Skeletal muscle tissue (tissue), 4 donors: ENCODE data around the gene STAG1. TPM values are rescaled to one million over a fixed set of nuclear protein-coding genes. Genes with fewer than 3 reads are reported as not detected.
"Not testable (repeated sequence)": the region's sequence is repeated elsewhere in the genome, so short reads cannot be mapped to it uniquely, and the experiment has no call there.

Source experiments
- H3K27ac ChIP-seq: one replicate; pipeline ENCODE4 v1.7.0; 2013; ENCODE audit warnings: mild to moderate bottlenecking, low read depth, low read length, inconsistent platforms
- H3K27me3 ChIP-seq, 3 donors: one replicate each; pipeline ENCODE4 v1.7.0; 2013; ENCODE audit warnings: low read length in 3 of 3; ENCODE audit not compliant: control insufficient read depth in 3 of 3, insufficient read depth in 3 of 3
- H3K36me3 ChIP-seq, 3 donors: one replicate each; pipeline ENCODE4 v1.7.0; 2013; ENCODE audit warnings: low read length in 3 of 3; ENCODE audit not compliant: control insufficient read depth in 3 of 3, insufficient read depth in 3 of 3
- H3K4me1 ChIP-seq, 3 donors: one replicate each; pipeline ENCODE4 v1.7.0; 2013; ENCODE audit warnings: low read length in 3 of 3, mild to moderate bottlenecking in 3 of 3; ENCODE audit not compliant: control insufficient read depth in 3 of 3, insufficient read depth in 3 of 3
- H3K4me3 ChIP-seq, 3 donors: one replicate each; pipeline ENCODE4 v1.7.0; 2013; ENCODE audit warnings: low read length in 3 of 3
- H3K9ac ChIP-seq, 3 donors: one replicate each; pipeline ENCODE4 v1.7.0; 2013; ENCODE audit warnings: low read length in 3 of 3, mild to moderate bottlenecking in 3 of 3, moderate library complexity in 2 of 3, low read depth in 1 of 3
- H3K9me3 ChIP-seq, 3 donors: one replicate each; pipeline ENCODE4 v1.7.0; 2013; ENCODE audit warnings: low read length in 3 of 3; ENCODE audit not compliant: control insufficient read depth in 3 of 3
- total RNA-seq: library from RNA; depleted of rRNA; stranded (reverse); fragments of >200 nt; gene quantifications from one replicate; pipeline ENCODE4 v1.2.3, GENCODE V29; 2014
- donor health status: Osteomylitis.

STAG1 gene
- total RNA-seq, 1 donor from 2014 or later: 68.4 TPM

- not testable (repeated sequence) for H3K27ac ChIP-seq, H3K36me3 ChIP-seq, H3K4me1 ChIP-seq, H3K4me3 ChIP-seq, H3K27me3 ChIP-seq, H3K9me3 ChIP-seq, H3K9ac ChIP-seq
Measured at GRCh38 chr3:136711888-136712287, 40.3 kb downstream of the STAG1 start.

- H3K9me3 ChIP-seq: no peaks in the 10 kb centered on the region
- H3K36me3 ChIP-seq: peaks cover 0 to 2% (median 0%) of the 10 kb centered on the region in 3 donors
- H3K9ac ChIP-seq: no peak overlapping the region
- no peak overlapping the region for H3K4me3 ChIP-seq
- no peak overlapping the region for H3K27ac ChIP-seq
- peaks cover 0 to 2% (median 0%) of the 10 kb centered on the region in 3 donors for H3K4me1 ChIP-seq
- H3K27me3 ChIP-seq: no peaks in the 10 kb centered on the region
Measured at GRCh38 chr3:136711277-136711676, 40.9 kb downstream of the STAG1 start.

GRCh38 chr3:136709775-136710174, 42.4 kb downstream of the STAG1 start:
- not testable (repeated sequence) for H3K36me3 ChIP-seq, H3K4me1 ChIP-seq, H3K27ac ChIP-seq, H3K27me3 ChIP-seq, H3K9ac ChIP-seq, H3K4me3 ChIP-seq, H3K9me3 ChIP-seq

GRCh38 chr3:136708333-136708985, 43.7 kb downstream of the STAG1 start:
- H3K27ac ChIP-seq: no peak overlapping the region

GRCh38 chr3:136703429-136703828, 48.7 kb downstream of the STAG1 start:
- no peak overlapping the region for H3K4me3 ChIP-seq
- H3K27me3 ChIP-seq: no peaks in the 10 kb centered on the region
- H3K4me1 ChIP-seq: peaks cover 0 to 2% (median 0%) of the 10 kb centered on the region in 3 donors
- no peak overlapping the region for H3K27ac ChIP-seq
- no peaks in the 10 kb centered on the region for H3K36me3 ChIP-seq
- no peaks in the 10 kb centered on the region for H3K9me3 ChIP-seq
- H3K9ac ChIP-seq: no peak overlapping the region

More at GRCh38 chr3:136708333-136708985, 43.7 kb downstream of the STAG1 start:
- peaks cover 0 to 2% (median 0%) of the 10 kb centered on the region in 3 donors for H3K4me1 ChIP-seq
- H3K9ac ChIP-seq: no peak overlapping the region
- no peaks in the 10 kb centered on the region for H3K9me3 ChIP-seq
- no peak overlapping the region for H3K4me3 ChIP-seq
- peaks cover 0 to 2% (median 0%) of the 10 kb centered on the region in 3 donors for H3K36me3 ChIP-seq
- H3K27me3 ChIP-seq: no peaks in the 10 kb centered on the region

GRCh38 chr3:136699271-136699828, 52.8 kb downstream of the STAG1 start:
- Histone ChIP-seq H3K4me1 (no peaks in the 10 kb centered on the region), H3K9me3 (peaks cover 0 to 3% (median 0%) of the 10 kb centered on the region in 3 donors), H3K27ac (no peak overlapping the region), H3K27me3 (no peaks in the 10 kb centered on the region), H3K9ac (no peak overlapping the region), H3K4me3 (no peak overlapping the region), H3K36me3 (no peaks in the 10 kb centered on the region)

GRCh38 chr3:136698361-136698760, 53.8 kb downstream of the STAG1 start:
- H3K4me1 ChIP-seq: no peaks in the 10 kb centered on the region
- H3K27ac ChIP-seq: no peak overlapping the region

GRCh38 chr3:136696797-136697196, 55.4 kb downstream of the STAG1 start:
- Histone ChIP-seq H3K9me3 (peaks cover 0 to 3% (median 0%) of the 10 kb centered on the region in 3 donors), H3K36me3 (no peaks in the 10 kb centered on the region), H3K27ac (no peak overlapping the region), H3K9ac (no peak overlapping the region), H3K4me1 (no peaks in the 10 kb centered on the region), H3K27me3 (no peaks in the 10 kb centered on the region), H3K4me3 (no peak overlapping the region)

More at GRCh38 chr3:136698361-136698760, 53.8 kb downstream of the STAG1 start:
- Histone ChIP-seq H3K9me3 (peaks cover 0 to 3% (median 0%) of the 10 kb centered on the region in 3 donors), H3K27me3 (no peaks in the 10 kb centered on the region), H3K4me3 (no peak overlapping the region), H3K9ac (no peak overlapping the region), H3K36me3 (no peaks in the 10 kb centered on the region)

- no peak overlapping the region for H3K9ac ChIP-seq
- no peaks in the 10 kb centered on the region for H3K36me3 ChIP-seq
- H3K27me3 ChIP-seq: no peaks in the 10 kb centered on the region
- H3K4me1 ChIP-seq: peaks cover 0 to 2% (median 0%) of the 10 kb centered on the region in 3 donors
- no peak overlapping the region for H3K27ac ChIP-seq
- no peak overlapping the region for H3K4me3 ChIP-seq
- peaks cover 0 to 3% (median 0%) of the 10 kb centered on the region in 3 donors for H3K9me3 ChIP-seq
Measured at GRCh38 chr3:136694321-136694720, 57.9 kb downstream of the STAG1 start.

GRCh38 chr3:136690599-136690998, 61.6 kb downstream of the STAG1 start:
- H3K9ac ChIP-seq: no peak overlapping the region
- H3K36me3 ChIP-seq: no peaks in the 10 kb centered on the region
- no peaks in the 10 kb centered on the region for H3K9me3 ChIP-seq
- peaks cover 0 to 2% (median 0%) of the 10 kb centered on the region in 3 donors for H3K4me1 ChIP-seq
- no peak overlapping the region for H3K27ac ChIP-seq
- H3K4me3 ChIP-seq: no peak overlapping the region
- no peaks in the 10 kb centered on the region for H3K27me3 ChIP-seq
